UCSD-AML1 (cell line): ENCODE measurements around the gene NOXRED1.

Experiments
- DNase-seq: peaks from one replicate; lab custom pipeline; 2025; ENCODE audit not compliant: unreplicated experiment; lab: John Stamatoyannopoulos, UW

NOXRED1 gene

GRCh38 chr14:77344377-77344996 is 78.8 kb downstream of the NOXRED1 start:
- DNase-seq, result no peak
